Epidermal melanocyte (primary cell): Measurements from ENCODE around the gene ACACA.

ENCODE experiments used
- DNase-seq: peaks from one replicate; pipeline ENCODE4 v3.0.0; 2011; ENCODE audit warnings: low spot score; ENCODE audit not compliant: insufficient read length

Gene ACACA

GRCh38 chr17:37344519-37344918, 62.1 kb downstream of the ACACA start:
- DNase-seq = no peak

GRCh38 chr17:37342589-37342988, 64.0 kb downstream of the ACACA start:
- DNase-seq = no peak

- no peak for DNase-seq
Observed at GRCh38 chr17:37340804-37341203, 65.8 kb downstream of the ACACA start.

- no peak for DNase-seq
Observed at GRCh38 chr17:37339321-37339720, 67.3 kb downstream of the ACACA start.

GRCh38 chr17:37338847-37339246, 67.8 kb downstream of the ACACA start:
- DNase-seq = no peak

GRCh38 chr17:37327341-37328090, 79.1 kb downstream of the ACACA start:
- DNase-seq = peak; percentile 26

GRCh38 chr17:37322826-37323561, 83.6 kb downstream of the ACACA start:
- no peak for DNase-seq

GRCh38 chr17:37322106-37322505, 84.5 kb downstream of the ACACA start:
- DNase-seq = no peak

- DNase-seq = no peak
Observed at GRCh38 chr17:37318931-37319594, 87.6 kb downstream of the ACACA start.

GRCh38 chr17:37317867-37318266, 88.8 kb downstream of the ACACA start:
- no peak for DNase-seq

GRCh38 chr17:37315601-37316000, 91.0 kb downstream of the ACACA start:
- DNase-seq = no peak

GRCh38 chr17:37312137-37312923, 94.3 kb downstream of the ACACA start:
- DNase-seq = no peak

GRCh38 chr17:37310940-37311339, 95.7 kb downstream of the ACACA start:
- no peak for DNase-seq

- DNase-seq = no peak
Observed at GRCh38 chr17:37309051-37309450, 97.6 kb downstream of the ACACA start.

GRCh38 chr17:37305406-37305905, 101.2 kb downstream of the ACACA start:
- no peak for DNase-seq

GRCh38 chr17:37301288-37301687, 105.3 kb downstream of the ACACA start:
- no peak for DNase-seq

GRCh38 chr17:37300683-37301082, 106.0 kb downstream of the ACACA start:
- no peak for DNase-seq

- DNase-seq = no peak
Observed at GRCh38 chr17:37299257-37299980, 107.2 kb downstream of the ACACA start.

- no peak for DNase-seq
Observed at GRCh38 chr17:37295888-37296287, 110.7 kb downstream of the ACACA start.

- no peak for DNase-seq
Observed at GRCh38 chr17:37294888-37295287, 111.7 kb downstream of the ACACA start.

GRCh38 chr17:37293770-37294169, 112.9 kb downstream of the ACACA start:
- no peak for DNase-seq
